ENCODE results near the gene RNASE3. TPM values are rescaled to one million over a fixed set of nuclear protein-coding genes. Genes with fewer than 3 reads are reported as not detected.
A peak's percentile ranks its signal among the peaks of the same experiment; 100 is the strongest.
"Not testable (repeated sequence)": the region's sequence is repeated elsewhere in the genome, so short reads cannot be mapped to it uniquely, and the experiment has no call there.

RNASE3 gene
- total and polyA plus RNA-seq, 12 donors: 0.31 to 1.2 (median 0.64) TPM; not detected in 7

DNA sequence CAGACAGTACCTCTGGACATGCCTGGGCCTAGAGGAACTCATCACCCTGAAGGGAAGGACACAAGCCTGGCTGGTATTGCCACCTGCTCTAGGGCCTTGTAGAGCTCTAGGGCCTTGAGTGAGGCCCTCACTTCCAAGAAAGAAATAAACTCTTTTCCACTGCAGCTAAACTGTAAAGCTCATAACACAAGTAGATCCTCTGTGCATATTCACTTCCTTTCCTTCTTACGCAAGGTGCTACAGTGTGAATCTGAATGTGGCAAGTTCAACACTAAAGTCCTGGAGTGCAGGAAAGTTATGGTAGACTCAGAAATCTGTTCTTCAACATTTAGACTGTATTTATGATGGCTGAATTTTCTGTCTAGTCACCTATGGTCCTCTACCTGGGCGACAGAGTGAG is 14.5 kb downstream of the RNASE3 start:
- WGBS, 4 donors: 82 to 98% (median 91%) methylated on average over 2 of the region's 2 CpGs
- intact Hi-C loops (cut with DNase I): no loop called here

GRCh38 chr14:20907214-20907613 is 16.0 kb downstream of the RNASE3 start:
- no peak for DNase-seq
- H3K4me3 ChIP-seq: no peak overlapping the region
- no peaks in the 10 kb centered on the region for H3K4me1 ChIP-seq (replicated peaks in 1 of 2)
- TF ChIP-seq CTCF (IDR thresholded peaks at IDR 0.05): no peak
- no peak for TF ChIP-seq POLR2A (IDR thresholded peaks at IDR 0.05)
- intact Hi-C loops (cut with DNase I): no loop called here
- H3K36me3 ChIP-seq (replicated peaks in 1 of 2): no peaks in the 10 kb centered on the region
- no peak overlapping the region for H3K27ac ChIP-seq
- WGBS, 4 donors: 93 to 100% (median 98%) methylated on average over 1 of the region's 1 CpG
- H3K27me3 ChIP-seq: no peaks in the 10 kb centered on the region
- no peaks in the 10 kb centered on the region for H3K9me3 ChIP-seq (replicated peaks in 1 of 3)

More for the DNA sequence above, 14.5 kb downstream of the RNASE3 start:
- Histone ChIP-seq H3K27me3 (no peaks in the 10 kb centered on the region), H3K27ac (no peak overlapping the region), H3K4me1 (replicated peaks in 1 of 2) (no peaks in the 10 kb centered on the region), H3K4me3 (no peak overlapping the region), H3K36me3 (replicated peaks in 1 of 2) (no peaks in the 10 kb centered on the region), H3K9me3 (replicated peaks in 1 of 3) (no peaks in the 10 kb centered on the region)
- DNase-seq: no peak
- no peak for TF ChIP-seq POLR2A (IDR thresholded peaks at IDR 0.05)

DNA sequence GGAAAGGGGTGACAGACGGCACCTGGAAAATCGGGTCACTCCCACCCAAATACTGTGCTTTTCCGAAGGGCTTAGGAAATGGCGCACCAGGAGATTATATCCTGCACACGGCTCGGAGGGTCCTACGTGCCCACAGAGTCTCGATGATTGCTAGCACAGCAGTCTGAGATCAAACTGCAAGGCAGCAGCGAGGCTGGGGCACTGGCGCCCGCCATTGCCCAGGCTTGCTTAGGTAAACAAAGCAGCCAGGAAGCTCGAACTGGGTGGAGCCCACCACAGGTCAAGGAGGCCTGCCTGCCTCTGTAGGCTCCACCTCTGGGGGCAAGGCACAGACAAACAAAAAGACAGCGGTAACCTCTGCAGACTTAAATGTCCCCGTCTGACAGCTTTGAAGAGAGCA is 19.6 kb downstream of the RNASE3 start:
- H3K4me3 ChIP-seq; H3K9me3 ChIP-seq (replicated peaks in 1 of 3); H3K27me3 ChIP-seq; H3K36me3 ChIP-seq (replicated peaks in 1 of 2); H3K27ac ChIP-seq; DNase-seq; H3K4me1 ChIP-seq (replicated peaks in 1 of 2); intact Hi-C loops (cut with DNase I): not testable (repeated sequence)
- WGBS, 4 donors: 79 to 87% (median 83%) methylated on average over 6 to 14 of the region's 14 CpGs

DNA sequence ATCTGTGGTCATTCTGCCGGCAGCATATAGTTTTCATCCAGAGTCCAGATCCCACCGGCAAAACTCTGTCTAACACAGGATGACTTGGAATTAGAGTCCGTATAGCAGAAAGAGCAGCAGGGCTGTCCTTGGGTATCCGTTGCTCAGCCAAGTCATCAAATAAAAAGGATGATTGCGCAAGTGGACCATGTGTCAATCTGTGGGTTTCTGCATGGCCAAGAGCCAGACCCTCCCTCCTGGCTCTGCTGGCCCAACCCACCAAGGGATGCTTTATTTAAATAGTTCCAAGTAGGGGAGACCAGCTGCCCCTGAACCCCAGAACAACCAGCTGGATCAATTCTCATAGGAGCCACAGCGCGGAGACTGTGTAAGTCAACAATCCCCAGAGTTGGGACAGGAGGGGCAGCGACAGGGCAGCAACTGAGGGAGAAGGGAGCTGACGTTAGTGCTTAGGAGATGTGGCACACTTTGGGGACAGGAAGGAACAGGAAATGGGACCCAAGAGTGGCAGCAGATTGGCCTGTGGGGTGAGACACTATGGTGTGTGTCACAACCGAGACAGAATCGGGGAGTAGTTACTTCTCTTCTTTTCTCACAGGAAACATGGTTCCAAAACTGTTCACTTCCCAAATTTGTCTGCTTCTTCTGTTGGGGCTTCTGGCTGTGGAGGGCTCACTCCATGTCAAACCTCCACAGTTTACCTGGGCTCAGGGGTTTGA is 28.0 kb downstream of the RNASE3 start:
- WGBS, 4 donors: 52 to 58% (median 55%) methylated on average over 11 of the region's 11 CpGs
- H3K4me1 ChIP-seq (replicated peaks in 1 of 2); H3K36me3 ChIP-seq (replicated peaks in 1 of 2); intact Hi-C loops (cut with DNase I); H3K4me3 ChIP-seq; H3K27me3 ChIP-seq; H3K9me3 ChIP-seq (replicated peaks in 1 of 3): not testable (repeated sequence)
- H3K27ac ChIP-seq: peak overlapping the region in 1 of 5 donors; percentile 6
- peak in 6 of 7 donors; percentile 15 to 61 (median 27) for DNase-seq

DNA sequence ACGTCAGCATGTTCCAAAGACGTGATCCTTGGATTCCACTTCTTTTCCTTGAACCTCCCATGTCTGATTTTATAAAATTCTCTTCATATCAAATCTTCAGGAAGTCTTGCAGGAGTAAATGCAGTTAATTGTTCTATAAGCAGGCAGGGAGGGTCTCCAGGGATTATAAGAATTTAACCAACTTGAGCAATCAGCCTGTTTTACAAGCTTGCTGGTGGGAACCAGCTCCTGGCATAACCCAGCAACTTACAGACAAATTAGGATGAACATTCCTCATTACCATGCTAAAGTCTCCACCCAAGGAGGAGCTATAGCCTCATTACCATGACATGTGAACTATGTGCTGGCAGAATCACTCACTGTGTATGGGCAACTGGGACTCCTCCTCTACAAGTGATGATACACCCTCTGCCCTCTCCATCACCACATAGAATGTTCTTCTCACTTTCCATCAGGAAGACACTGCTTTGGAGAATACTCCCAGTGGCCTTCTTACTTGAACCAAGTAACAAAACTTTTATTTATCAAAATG is 32.6 kb downstream of the RNASE3 start:
- H3K9me3 ChIP-seq (replicated peaks in 1 of 3); H3K27me3 ChIP-seq; intact Hi-C loops (cut with DNase I); H3K36me3 ChIP-seq (replicated peaks in 1 of 2); H3K4me3 ChIP-seq; H3K27ac ChIP-seq; H3K4me1 ChIP-seq (replicated peaks in 1 of 2); DNase-seq: not testable (repeated sequence)
- WGBS, 4 donors: 37 to 69% (median 38%) methylated on average over 2 of the region's 2 CpGs

DNA sequence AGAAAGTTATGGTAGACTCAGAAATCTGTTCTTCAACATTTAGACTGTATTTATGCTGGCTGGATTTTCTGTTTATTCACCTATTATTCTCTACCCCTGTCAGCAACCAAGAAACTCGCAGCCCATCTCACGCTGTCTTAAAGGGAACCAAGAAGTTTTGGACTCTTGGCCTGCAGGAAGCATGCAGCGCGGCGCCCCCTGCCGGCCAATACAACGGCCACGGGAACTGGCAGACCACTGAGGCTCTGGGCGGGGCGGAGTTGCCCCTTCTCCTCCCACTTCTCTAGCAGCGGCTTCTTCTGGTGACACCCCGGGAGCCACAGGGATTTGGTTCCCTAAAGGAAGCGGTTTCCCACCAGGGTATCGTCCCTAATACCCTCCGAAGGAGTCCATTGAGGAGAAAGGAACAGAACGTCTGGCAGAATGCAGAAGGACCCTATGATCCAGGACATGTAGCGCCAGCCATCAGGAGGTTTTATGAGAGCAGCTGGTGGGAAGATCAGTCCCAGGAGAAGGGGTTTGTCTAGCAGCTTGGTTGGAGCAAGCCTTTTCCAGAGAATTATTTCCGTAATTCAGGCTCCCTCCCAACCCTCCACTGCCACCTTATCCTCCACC is 43.1 kb downstream of the RNASE3 start:
- H3K4me1 ChIP-seq (replicated peaks in 1 of 2): no peaks in the 10 kb centered on the region
- no peaks in the 10 kb centered on the region for H3K27me3 ChIP-seq
- H3K4me3 ChIP-seq: no peak overlapping the region
- no peaks in the 10 kb centered on the region for H3K36me3 ChIP-seq (replicated peaks in 1 of 2)
- TF ChIP-seq CTCF (IDR thresholded peaks at IDR 0.05) (peak in 5 of 6 experiments; percentile 11 to 37 (median 29)), POLR2A (IDR thresholded peaks at IDR 0.05) (no peak)
- H3K9me3 ChIP-seq (replicated peaks in 1 of 3): no peaks in the 10 kb centered on the region
- H3K27ac ChIP-seq: no peak overlapping the region
- intact Hi-C loops (cut with DNase I): no loop called here
- WGBS, 4 donors: 38 to 40% (median 40%) methylated on average over 18 of the region's 18 CpGs
- peak in 4 of 7 donors; percentile 20 to 35 (median 24) for DNase-seq

Data from adrenal gland (tissue), 12 donors.